Spleen (tissue), 7 donors: Measurements from ENCODE around the gene MED27.

Source experiments
- POLR2A ChIP-seq, 3 donors: fragments of 450-650 bp; IDR thresholded peaks; one replicate each; pipeline ENCODE4 v1.5.1; 2017; ENCODE audit warnings: antibody characterized with exemption in 3 of 3, mild to moderate bottlenecking in 1 of 3
- POLR2AphosphoS5 ChIP-seq, 3 donors: sonication (generic); formaldehyde crosslinking; IDR thresholded peaks; one replicate each; pipeline ENCODE4 v1.5.1; 2017; ENCODE audit warnings: antibody characterized with exemption in 3 of 3
- TF ChIP-seq, protein P1 (sequence below), 11 experiments: fragments of 200-600 bp in 7 of 11; fragments of 450-650 bp in 4 of 11; sonication (generic) in 4 of 11; IDR thresholded peaks in 8 of 11; conservative IDR thresholded peaks in 3 of 11; 1 replicate in 7 of 11; 2 replicates in 4 of 11; pipeline versions ENCODE4 v1.4.0 to v1.8.0; 2016 to 2021; ENCODE audit warnings: antibody characterized with exemption in 11 of 11, inconsistent platforms in 4 of 11, mild to moderate bottlenecking in 1 of 11
- donor health status: DM: no; HTN: no; CAD: no; lungs with moderate emphysema.
- donor health status: DM: no; HTN: no; CAD: no.
- donor health status: DM: no; HTN: no; CAD: no.

GRCh38 chr9:132042324-132042723, 37.3 kb downstream of the MED27 start:
- TF ChIP-seq, protein P1, sequence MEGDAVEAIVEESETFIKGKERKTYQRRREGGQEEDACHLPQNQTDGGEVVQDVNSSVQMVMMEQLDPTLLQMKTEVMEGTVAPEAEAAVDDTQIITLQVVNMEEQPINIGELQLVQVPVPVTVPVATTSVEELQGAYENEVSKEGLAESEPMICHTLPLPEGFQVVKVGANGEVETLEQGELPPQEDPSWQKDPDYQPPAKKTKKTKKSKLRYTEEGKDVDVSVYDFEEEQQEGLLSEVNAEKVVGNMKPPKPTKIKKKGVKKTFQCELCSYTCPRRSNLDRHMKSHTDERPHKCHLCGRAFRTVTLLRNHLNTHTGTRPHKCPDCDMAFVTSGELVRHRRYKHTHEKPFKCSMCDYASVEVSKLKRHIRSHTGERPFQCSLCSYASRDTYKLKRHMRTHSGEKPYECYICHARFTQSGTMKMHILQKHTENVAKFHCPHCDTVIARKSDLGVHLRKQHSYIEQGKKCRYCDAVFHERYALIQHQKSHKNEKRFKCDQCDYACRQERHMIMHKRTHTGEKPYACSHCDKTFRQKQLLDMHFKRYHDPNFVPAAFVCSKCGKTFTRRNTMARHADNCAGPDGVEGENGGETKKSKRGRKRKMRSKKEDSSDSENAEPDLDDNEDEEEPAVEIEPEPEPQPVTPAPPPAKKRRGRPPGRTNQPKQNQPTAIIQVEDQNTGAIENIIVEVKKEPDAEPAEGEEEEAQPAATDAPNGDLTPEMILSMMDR (IDR thresholded peaks at IDR 0.05 in 8 of 11, conservative IDR thresholded peaks at IDR 0.05 in 3 of 11), result no peak
- TF ChIP-seq POLR2A (IDR thresholded peaks at IDR 0.05) (no peak), POLR2AphosphoS5 (IDR thresholded peaks at IDR 0.05) (no peak)
